GM18526 (cell line): ENCODE results near the gene CXCR5.

Experiments
- POLR2A ChIP-seq: IDR thresholded peaks from 3 replicates; pipeline ENCODE4 v1.6.1; 2011; ENCODE audit not compliant: insufficient read length; ENCODE audit errors: extremely low read depth

Gene CXCR5

DNA sequence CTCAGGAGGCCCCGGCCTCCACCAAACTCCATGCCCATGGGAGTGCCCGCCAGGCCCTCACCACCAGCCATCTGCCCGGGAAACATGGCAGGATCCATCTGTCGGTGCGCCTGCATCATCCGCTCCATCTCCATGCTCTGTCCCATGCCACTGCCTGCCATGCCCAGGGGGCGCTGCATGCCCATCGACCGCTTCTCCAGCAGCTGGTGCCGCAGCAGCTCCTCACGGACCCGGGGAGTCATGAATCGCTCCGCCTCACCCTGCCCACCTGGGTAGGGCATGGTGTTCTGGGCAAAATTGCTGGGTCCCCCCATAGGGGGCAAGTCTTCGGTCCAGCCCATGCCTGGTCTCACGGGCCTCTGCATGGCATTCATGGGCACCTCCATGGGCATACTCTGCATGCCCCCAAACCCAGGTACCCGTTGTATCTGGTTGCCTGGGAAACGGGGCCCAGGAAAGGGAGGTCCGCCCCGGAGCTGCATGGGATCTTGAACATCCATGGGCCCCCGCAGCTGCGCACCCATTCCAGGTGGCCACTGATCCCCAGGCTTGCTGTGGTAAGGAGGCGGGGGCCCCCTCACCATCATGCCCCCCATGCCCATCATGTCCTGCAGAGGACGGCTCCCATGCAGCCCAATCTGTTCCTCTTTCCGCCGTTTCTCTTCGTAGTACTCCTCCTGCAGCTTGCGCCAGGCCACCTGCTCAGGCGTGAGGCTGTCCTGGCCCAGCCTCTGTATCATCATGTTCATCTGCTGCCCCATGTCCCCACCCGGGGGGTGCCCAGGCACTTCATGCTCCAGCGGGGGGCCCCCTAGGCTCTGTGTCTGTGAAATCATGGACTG is 18.0 kb downstream of the CXCR5 start:
- no peak for TF ChIP-seq POLR2A

DNA sequence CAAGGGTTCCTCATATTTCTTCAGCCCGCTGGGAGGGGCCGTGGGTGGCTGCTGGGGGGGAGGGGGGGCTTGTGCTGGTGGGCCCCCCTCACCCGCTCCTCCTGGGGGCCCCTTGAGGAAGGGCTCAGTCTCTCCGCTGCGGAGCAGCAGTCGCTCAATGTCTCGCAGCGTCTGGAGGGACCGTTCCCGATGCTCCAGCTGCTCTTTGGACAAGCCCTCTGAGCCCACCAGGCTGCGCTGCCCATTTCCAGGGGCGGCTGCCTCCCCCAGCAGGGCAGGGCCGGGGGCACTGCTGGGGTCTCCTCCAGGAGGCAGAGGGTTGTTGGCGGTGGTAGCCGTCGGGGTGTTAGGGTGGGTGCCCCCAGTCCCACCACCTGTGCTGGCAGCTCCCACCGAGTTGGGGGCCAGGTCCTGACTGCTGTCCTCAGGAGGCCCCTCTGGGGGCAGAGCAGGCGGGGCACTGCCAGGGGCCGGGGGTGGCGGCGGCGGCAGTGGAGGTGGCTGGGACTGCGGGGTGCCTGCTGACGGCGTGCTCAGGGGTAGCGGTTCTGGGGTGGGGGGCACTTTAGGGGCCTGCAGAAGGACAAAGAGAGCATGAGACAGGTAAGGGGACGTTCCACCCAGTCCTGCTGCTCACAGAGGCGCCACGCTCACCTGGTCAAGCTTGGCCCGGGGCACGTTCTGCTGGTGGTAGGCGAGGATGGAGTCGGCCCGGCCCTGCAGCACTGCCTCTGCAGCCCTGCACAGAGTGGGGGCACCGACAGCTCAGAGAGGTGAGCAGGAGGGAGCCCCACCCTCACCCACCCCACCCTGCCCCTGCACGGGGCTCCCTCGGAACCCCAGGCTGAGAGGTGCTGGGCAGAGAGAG is 18.9 kb downstream of the CXCR5 start:
- no peak for TF ChIP-seq POLR2A

- TF ChIP-seq POLR2A = no peak
These were observed 19.7 kb downstream of the CXCR5 start for GRCh38 chr11:118903204-118904015.

GRCh38 chr11:118907051-118908042 is 23.7 kb downstream of the CXCR5 start:
- TF ChIP-seq POLR2A = no peak

DNA sequence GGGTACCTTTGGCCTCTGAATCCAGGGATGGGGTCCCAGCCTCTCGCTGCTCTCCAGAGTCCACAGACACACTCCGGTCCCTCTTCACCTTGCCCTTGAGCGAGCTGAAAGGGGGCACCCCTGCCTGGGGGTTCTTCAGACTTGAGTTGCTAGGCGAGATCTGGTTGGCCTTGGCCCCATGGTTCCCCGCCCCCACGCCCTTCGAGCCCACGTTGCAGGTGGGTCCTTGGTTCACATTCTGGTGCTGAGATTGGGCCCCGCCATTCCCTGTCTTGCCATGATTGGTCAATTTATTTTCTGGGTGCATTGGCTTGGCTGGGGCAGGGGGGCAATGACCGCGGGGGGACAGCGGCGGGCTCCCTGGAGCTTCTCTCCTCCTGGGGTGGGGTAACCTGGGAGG is 24.6 kb downstream of the CXCR5 start:
- no peak for TF ChIP-seq POLR2A

GRCh38 chr11:118908901-118909618 is 25.4 kb downstream of the CXCR5 start:
- TF ChIP-seq POLR2A = no peak

GRCh38 chr11:118909619-118910308 is 26.1 kb downstream of the CXCR5 start:
- no peak for TF ChIP-seq POLR2A

GRCh38 chr11:118910309-118911112 is 26.8 kb downstream of the CXCR5 start:
- no peak for TF ChIP-seq POLR2A

- no peak for TF ChIP-seq POLR2A
These were observed 27.6 kb downstream of the CXCR5 start for GRCh38 chr11:118911113-118911879.

DNA sequence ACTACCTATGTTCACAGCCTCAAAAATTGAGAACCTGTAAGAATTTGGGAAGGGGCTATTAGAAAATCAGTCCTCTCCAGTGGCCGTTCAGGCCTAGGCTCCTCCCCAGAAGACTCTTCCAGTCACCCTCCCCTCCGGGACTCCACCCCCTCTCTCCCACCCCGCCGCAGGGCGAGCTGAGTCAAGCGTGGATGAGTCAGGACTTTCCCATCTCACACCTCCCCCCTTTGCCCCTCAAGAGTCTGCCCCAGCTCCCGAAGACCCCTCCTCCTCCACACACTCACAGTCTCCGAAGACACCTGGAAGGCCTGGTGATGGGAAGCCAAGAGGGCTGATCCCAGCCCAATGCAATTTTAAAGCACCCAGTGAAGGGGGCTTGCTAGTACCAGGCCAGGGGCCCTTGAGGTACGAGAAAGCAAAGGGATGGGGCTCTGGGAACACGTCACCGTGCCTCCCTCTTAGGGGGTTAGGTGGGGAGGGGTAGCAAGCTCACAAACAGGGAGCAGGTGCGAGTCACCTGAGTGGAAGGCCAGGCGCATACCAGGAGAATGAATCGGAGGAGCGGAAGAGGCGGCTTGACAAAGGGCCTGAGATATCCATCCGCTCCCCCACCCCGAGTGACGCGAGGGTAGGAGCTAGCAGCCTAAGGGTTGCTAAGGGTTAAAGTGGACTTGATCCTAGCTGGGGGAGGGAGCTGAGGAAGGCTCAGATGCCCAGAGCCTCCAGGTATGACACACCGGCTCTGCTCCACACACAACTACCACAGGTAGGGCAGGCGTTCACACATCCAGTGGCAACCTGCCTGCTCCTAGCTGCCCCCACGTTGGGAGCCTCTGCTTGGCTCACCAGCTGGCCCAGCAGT is 28.4 kb downstream of the CXCR5 start:
- no peak for TF ChIP-seq POLR2A
